ENCODE measurements around the gene AP2M1. TPM values are rescaled to one million over a fixed set of nuclear protein-coding genes. Genes with fewer than 3 reads are reported as not detected.

The AP2M1 gene
- total RNA-seq, 1 donor from 2014 or later = 298 TPM

GRCh38 chr3:184189421-184189820 is 14.8 kb downstream of the AP2M1 start:
- H3K36me3 Mint-ChIP-seq = peaks cover 11% of the 10 kb centered on the region
- no peak for TF ChIP-seq CTCF (conservative IDR thresholded peaks at IDR 0.05)
- no peaks in the 10 kb centered on the region for H3K27me3 Mint-ChIP-seq
- H3K27ac Mint-ChIP-seq = no peak overlapping the region
- no peak overlapping the region for H3K4me3 Mint-ChIP-seq
- H3K4me1 Mint-ChIP-seq (ENCODE audit: unreplicated experiment) = peaks cover 24% of the 10 kb centered on the region
- no peaks in the 10 kb centered on the region for H3K9me3 Mint-ChIP-seq
- no peak for DNase-seq (ENCODE audit: extremely low spot score, unreplicated experiment)

GRCh38 chr3:184192889-184193288 is 18.2 kb downstream of the AP2M1 start:
- H3K4me1 Mint-ChIP-seq (ENCODE audit: unreplicated experiment) = peaks cover 3% of the 10 kb centered on the region
- H3K9me3 Mint-ChIP-seq = no peaks in the 10 kb centered on the region
- no peaks in the 10 kb centered on the region for H3K27me3 Mint-ChIP-seq
- no peak overlapping the region for H3K27ac Mint-ChIP-seq
- DNase-seq (ENCODE audit: extremely low spot score, unreplicated experiment) = no peak
- peaks cover 7% of the 10 kb centered on the region for H3K36me3 Mint-ChIP-seq
- no peak overlapping the region for H3K4me3 Mint-ChIP-seq
- no peak for TF ChIP-seq CTCF (conservative IDR thresholded peaks at IDR 0.05)

- H3K4me1 Mint-ChIP-seq (ENCODE audit: unreplicated experiment) = no peaks in the 10 kb centered on the region
Measured at GRCh38 chr3:184193991-184194539, 19.4 kb downstream of the AP2M1 start.

GRCh38 chr3:184196536-184196935 is 21.9 kb downstream of the AP2M1 start:
- Mint-ChIP-seq H3K4me1 (ENCODE audit: unreplicated experiment) (no peaks in the 10 kb centered on the region), H3K27ac (no peak overlapping the region), H3K9me3 (no peaks in the 10 kb centered on the region), H3K27me3 (no peaks in the 10 kb centered on the region), H3K36me3 (peaks cover 3% of the 10 kb centered on the region), H3K4me3 (no peak overlapping the region)
- no peak for DNase-seq (ENCODE audit: extremely low spot score, unreplicated experiment)
- no peak for TF ChIP-seq CTCF (conservative IDR thresholded peaks at IDR 0.05)

More at GRCh38 chr3:184193991-184194539, 19.4 kb downstream of the AP2M1 start:
- no peak overlapping the region for H3K27ac Mint-ChIP-seq
- no peaks in the 10 kb centered on the region for H3K27me3 Mint-ChIP-seq
- no peaks in the 10 kb centered on the region for H3K9me3 Mint-ChIP-seq
- no peak for TF ChIP-seq CTCF (conservative IDR thresholded peaks at IDR 0.05)
- H3K36me3 Mint-ChIP-seq = peaks cover 7% of the 10 kb centered on the region
- no peak overlapping the region for H3K4me3 Mint-ChIP-seq
- no peak for DNase-seq (ENCODE audit: extremely low spot score, unreplicated experiment)

GRCh38 chr3:184198509-184198908 is 23.9 kb downstream of the AP2M1 start:
- peaks cover 3% of the 10 kb centered on the region for H3K36me3 Mint-ChIP-seq
- no peak overlapping the region for H3K4me3 Mint-ChIP-seq
- no peak overlapping the region for H3K27ac Mint-ChIP-seq
- H3K9me3 Mint-ChIP-seq = no peaks in the 10 kb centered on the region
- DNase-seq (ENCODE audit: extremely low spot score, unreplicated experiment) = no peak
- TF ChIP-seq CTCF (conservative IDR thresholded peaks at IDR 0.05) = no peak
- no peaks in the 10 kb centered on the region for H3K4me1 Mint-ChIP-seq (ENCODE audit: unreplicated experiment)
- H3K27me3 Mint-ChIP-seq = no peaks in the 10 kb centered on the region

- no peak for DNase-seq (ENCODE audit: extremely low spot score, unreplicated experiment)
- Mint-ChIP-seq H3K9me3 (no peaks in the 10 kb centered on the region), H3K4me3 (no peak overlapping the region), H3K36me3 (no peaks in the 10 kb centered on the region), H3K27ac (no peak overlapping the region), H3K4me1 (ENCODE audit: unreplicated experiment) (no peaks in the 10 kb centered on the region), H3K27me3 (peaks cover 8% of the 10 kb centered on the region)
- no peak for TF ChIP-seq CTCF (conservative IDR thresholded peaks at IDR 0.05)
Measured at GRCh38 chr3:184200825-184201224, 26.2 kb downstream of the AP2M1 start.

All from type B pancreatic cell (in vitro differentiated cells).